ENCODE results near the gene ZDHHC17.

The ZDHHC17 gene

DNA sequence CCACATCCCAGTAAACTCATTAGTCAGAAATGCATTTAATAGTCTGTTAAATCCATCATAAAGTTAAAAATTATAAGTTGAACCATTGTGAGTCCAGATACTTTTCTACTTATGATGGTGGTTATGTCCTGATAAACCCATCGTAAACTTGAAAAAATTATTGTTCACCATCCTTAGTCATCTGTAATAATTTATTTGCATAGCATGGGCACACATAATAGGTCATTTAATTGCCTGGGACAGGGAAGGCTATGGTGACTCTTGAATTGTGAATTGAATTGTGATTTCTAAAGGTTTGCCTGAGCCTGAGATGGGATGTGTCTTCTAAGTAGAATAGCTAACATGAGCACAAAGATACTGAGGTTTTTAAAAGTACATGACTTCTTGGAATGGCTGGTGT, 21.5 kb downstream of the ZDHHC17 start:
- H3K4me3 ChIP-seq (replicated peaks; ENCODE audit: low read depth, low read length), result no peak overlapping the region
- DNase-seq (ENCODE audit: extremely low read depth, insufficient read length), result no peak
- TF ChIP-seq, protein P1, sequence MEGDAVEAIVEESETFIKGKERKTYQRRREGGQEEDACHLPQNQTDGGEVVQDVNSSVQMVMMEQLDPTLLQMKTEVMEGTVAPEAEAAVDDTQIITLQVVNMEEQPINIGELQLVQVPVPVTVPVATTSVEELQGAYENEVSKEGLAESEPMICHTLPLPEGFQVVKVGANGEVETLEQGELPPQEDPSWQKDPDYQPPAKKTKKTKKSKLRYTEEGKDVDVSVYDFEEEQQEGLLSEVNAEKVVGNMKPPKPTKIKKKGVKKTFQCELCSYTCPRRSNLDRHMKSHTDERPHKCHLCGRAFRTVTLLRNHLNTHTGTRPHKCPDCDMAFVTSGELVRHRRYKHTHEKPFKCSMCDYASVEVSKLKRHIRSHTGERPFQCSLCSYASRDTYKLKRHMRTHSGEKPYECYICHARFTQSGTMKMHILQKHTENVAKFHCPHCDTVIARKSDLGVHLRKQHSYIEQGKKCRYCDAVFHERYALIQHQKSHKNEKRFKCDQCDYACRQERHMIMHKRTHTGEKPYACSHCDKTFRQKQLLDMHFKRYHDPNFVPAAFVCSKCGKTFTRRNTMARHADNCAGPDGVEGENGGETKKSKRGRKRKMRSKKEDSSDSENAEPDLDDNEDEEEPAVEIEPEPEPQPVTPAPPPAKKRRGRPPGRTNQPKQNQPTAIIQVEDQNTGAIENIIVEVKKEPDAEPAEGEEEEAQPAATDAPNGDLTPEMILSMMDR (IDR thresholded peaks at IDR 0.05; ENCODE audit: insufficient read depth, low read length, poor library complexity, severe bottlenecking), result no peak
- no peaks in the 10 kb centered on the region for H3K27me3 ChIP-seq (replicated peaks; ENCODE audit: control insufficient read depth, insufficient read depth, low read length)
- H3K36me3 ChIP-seq (ENCODE audit: control insufficient read depth, insufficient read depth, low read length), result no peaks in the 10 kb centered on the region; the same call in 1 of the 2 replicates

DNA sequence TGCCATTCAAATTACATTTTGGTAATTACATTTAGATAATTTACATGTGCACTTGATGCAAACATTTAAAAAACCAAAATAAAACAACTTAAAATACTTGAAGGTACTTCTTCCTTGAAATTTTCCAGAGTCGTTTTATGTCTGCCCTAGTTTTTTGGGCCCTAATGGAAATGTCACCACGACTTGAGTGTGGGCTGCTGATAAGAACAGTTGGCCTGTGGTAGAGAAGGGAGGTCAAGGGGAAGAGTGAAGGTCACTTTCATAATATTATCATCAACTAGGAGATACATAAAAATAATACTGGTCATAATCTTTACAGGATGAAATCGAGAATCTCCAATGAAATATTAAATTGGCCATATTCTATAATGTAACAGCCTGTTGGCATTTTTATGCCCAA, 23.1 kb downstream of the ZDHHC17 start:
- Histone ChIP-seq H3K27me3 (replicated peaks; ENCODE audit: control insufficient read depth, insufficient read depth, low read length) (no peaks in the 10 kb centered on the region), H3K4me3 (replicated peaks; ENCODE audit: low read depth, low read length) (no peak overlapping the region), H3K36me3 (ENCODE audit: control insufficient read depth, insufficient read depth, low read length) (no peaks in the 10 kb centered on the region; the same call in 1 of the 2 replicates)
- no peak for DNase-seq (ENCODE audit: extremely low read depth, insufficient read length)
- TF ChIP-seq, protein P1 (IDR thresholded peaks at IDR 0.05; ENCODE audit: insufficient read depth, low read length, poor library complexity, severe bottlenecking), result no peak

DNA sequence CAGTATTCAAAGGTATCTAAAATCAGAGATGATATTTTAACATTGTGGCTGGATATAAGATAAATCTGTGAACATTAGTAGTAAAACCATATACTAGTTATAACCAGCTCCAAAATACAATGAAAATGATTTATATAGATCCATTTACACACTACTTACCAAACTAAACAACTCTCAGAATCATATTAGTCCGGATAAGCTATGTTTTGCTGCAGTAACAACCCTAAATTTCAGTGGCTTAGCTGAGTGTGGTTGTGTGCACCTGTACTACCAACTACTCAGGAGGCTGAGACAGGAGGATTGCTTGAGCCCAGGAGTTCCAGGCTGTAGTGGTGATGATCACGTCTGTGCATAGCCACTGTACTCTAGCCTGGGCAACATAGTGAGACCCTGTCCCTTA, 23.8 kb downstream of the ZDHHC17 start:
- DNase-seq (ENCODE audit: extremely low read depth, insufficient read length), result no peak
- TF ChIP-seq, protein P1 (IDR thresholded peaks at IDR 0.05; ENCODE audit: insufficient read depth, low read length, poor library complexity, severe bottlenecking), result no peak
- no peaks in the 10 kb centered on the region; the same call in 1 of the 2 replicates for H3K36me3 ChIP-seq (ENCODE audit: control insufficient read depth, insufficient read depth, low read length)

DNA sequence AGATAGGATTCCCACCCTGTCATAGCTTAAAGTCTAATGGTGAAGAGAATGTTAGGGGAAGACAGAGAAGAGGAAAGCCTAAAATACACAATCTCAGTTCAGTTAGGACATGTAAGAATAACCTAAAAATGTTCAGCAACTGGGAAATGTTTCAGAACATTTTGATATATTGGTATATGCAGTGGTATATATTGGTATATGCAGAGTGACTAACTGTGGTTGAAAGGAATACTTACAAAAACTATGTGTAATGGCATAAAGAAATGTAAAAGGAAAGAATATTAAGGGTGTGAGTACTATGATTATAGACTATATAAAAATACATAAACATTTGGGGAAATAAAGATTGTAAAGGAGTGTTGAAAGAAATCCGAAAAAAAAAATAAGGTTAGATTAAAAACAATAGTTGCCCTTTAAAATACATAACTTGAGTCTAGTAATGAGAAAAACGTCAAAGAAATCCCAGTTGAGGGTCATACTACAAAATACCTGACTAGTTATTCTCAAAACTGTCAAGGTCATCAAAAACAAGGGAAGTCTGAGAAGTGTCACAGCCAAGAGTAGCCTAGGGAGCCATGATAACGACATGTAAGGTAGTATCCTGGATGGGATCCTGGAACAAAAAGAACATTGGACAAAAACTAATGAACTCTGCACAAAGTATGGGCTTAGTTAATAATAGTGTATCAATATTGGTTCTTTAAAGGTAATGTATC, 25.6 kb downstream of the ZDHHC17 start:
- TF ChIP-seq, protein P1 (IDR thresholded peaks at IDR 0.05; ENCODE audit: insufficient read depth, low read length, poor library complexity, severe bottlenecking), result no peak
- Histone ChIP-seq H3K27me3 (replicated peaks; ENCODE audit: control insufficient read depth, insufficient read depth, low read length) (no peaks in the 10 kb centered on the region), H3K36me3 (ENCODE audit: control insufficient read depth, insufficient read depth, low read length) (no peaks in the 10 kb centered on the region), H3K4me3 (replicated peaks; ENCODE audit: low read depth, low read length) (no peak overlapping the region)
- no peak for DNase-seq (ENCODE audit: extremely low read depth, insufficient read length)

More for the DNA sequence above, 23.8 kb downstream of the ZDHHC17 start:
- H3K27me3 ChIP-seq (replicated peaks; ENCODE audit: control insufficient read depth, insufficient read depth, low read length), result no peaks in the 10 kb centered on the region
- H3K4me3 ChIP-seq (replicated peaks; ENCODE audit: low read depth, low read length), result no peak overlapping the region

DNA sequence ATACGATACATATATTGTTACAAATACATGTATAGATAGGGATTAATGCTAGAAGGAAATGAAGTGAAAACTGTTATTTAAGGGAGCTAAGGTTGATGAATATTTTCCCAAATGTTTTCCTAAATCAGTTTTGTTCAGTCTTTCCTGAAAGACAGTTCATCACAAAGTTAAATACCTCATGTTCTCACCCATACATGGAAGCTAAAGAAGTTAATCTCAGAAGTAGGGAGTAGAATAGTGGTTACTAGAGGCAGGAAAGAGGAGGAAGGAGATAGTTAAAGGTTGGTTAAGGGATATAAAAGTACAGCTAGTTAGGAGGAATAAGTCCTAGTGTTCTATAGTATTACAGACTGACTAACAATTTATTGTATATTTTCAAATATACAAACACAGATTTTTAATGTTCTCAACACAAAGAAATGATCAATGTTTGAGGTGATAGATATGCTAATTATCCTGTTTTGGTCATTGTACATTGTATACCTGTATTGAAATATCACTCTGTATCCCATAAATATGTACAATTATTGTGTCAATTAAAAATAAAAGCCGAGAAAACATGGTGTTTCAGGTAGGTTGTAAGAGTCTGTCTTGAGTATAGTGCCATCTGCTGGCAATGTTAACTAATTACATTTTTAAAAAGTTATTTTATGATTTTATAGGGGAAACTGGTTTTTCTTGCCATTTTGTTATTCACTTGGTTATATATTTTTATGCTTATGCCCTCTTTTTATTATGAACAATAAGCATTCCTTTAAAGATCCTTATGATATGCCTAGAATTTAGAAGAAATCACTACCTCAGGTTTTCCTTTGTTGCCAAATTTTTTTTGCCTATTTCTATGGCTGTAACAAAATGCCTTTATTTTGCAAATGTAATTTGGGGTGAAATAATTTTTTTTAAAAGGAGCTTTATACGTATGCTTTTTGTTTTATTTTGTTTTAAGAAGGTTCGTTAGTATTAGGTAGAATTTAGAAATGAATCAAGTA, 26.9 kb downstream of the ZDHHC17 start:
- no peak for DNase-seq (ENCODE audit: extremely low read depth, insufficient read length)

More for the DNA sequence above, 26.9 kb downstream of the ZDHHC17 start:
- H3K27me3 ChIP-seq (replicated peaks; ENCODE audit: control insufficient read depth, insufficient read depth, low read length), result no peaks in the 10 kb centered on the region
- no peak overlapping the region for H3K4me3 ChIP-seq (replicated peaks; ENCODE audit: low read depth, low read length)
- H3K36me3 ChIP-seq (ENCODE audit: control insufficient read depth, insufficient read depth, low read length), result no peaks in the 10 kb centered on the region
- TF ChIP-seq, protein P1 (IDR thresholded peaks at IDR 0.05; ENCODE audit: insufficient read depth, low read length, poor library complexity, severe bottlenecking), result peak; percentile 27

Data from GM06990 (cell line).